ENCODE data around the gene DDI2. TPM values are rescaled to one million over a fixed set of nuclear protein-coding genes. Genes with fewer than 3 reads are reported as not detected.

DDI2 gene
- total and polyA plus RNA-seq, 2 donors (not counting 3 experiments of a cell fraction or from before 2014, with no cell fraction given) = 5.4 to 35.2 TPM

- DNase-seq (ENCODE audit: low read depth, low spot score) (no peak), FAIRE-seq (no peak)
- Histone ChIP-seq H3K79me2 (ENCODE audit: control insufficient read depth, insufficient read depth, low read length) (no peaks in the 10 kb centered on the region), H3K9me1 (replicated peaks; ENCODE audit: control insufficient read depth, extremely low read depth, insufficient read depth, low read length) (no peaks in the 10 kb centered on the region), H3K9me3 (replicated peaks; ENCODE audit: control insufficient read depth, insufficient read depth, low read length) (no peaks in the 10 kb centered on the region), H4K20me1 (replicated peaks; ENCODE audit: control insufficient read depth, extremely low read depth, insufficient read depth, low read length) (no peaks in the 10 kb centered on the region), H3K9ac (replicated peaks; ENCODE audit: extremely low read depth, insufficient read depth, low read length) (no peak overlapping the region), H3K27me3 (ENCODE audit: control insufficient read depth in 2 of 2, insufficient read depth in 2 of 2, low read length in 2 of 2) (no peaks in the 10 kb centered on the region), H3K27ac (ENCODE audit: insufficient read depth, low read depth, low read length) (no peak overlapping the region), H3K36me3 (ENCODE audit: control insufficient read depth in 2 of 2, extremely low read depth in 1 of 2, insufficient read depth in 2 of 2, low read length in 2 of 2) (no peaks in the 10 kb centered on the region), H3K4me3 (replicated peaks in 1 of 3; ENCODE audit: insufficient read depth in 1 of 3, low read depth in 1 of 3, low read length in 3 of 3) (no peak overlapping the region), H3K4me1 (ENCODE audit: control insufficient read depth, extremely low read depth, insufficient read depth, low read length) (no peaks in the 10 kb centered on the region), H2AFZ (ENCODE audit: low read depth, low read length) (no peak overlapping the region), H3K4me2 (ENCODE audit: insufficient read depth, low read length) (no peak overlapping the region)
- CTCF ChIA-PET = interaction anchor here (0.8 to 1.5 kb wide), 4 partner anchors 9 to 17 kb away, joined by 3 to 5 read pairs (median 3); no protein-coding TSS in a partner anchor
- POLR2A ChIA-PET = no interaction called here
- TF ChIP-seq MYC (IDR thresholded peaks at IDR 0.05; ENCODE audit: low read depth, low read length) (no peak), MAX (IDR thresholded peaks at IDR 0.05; ENCODE audit: insufficient read depth, insufficient read length) (no peak), FOS (IDR thresholded peaks at IDR 0.05; ENCODE audit: borderline replicate concordance, insufficient read depth, low read length) (no peak), JUN (IDR thresholded peaks at IDR 0.05; ENCODE audit: borderline replicate concordance, insufficient read depth, insufficient read length, low read depth) (no peak), GATA2 (IDR thresholded peaks at IDR 0.05; ENCODE audit: insufficient read depth, insufficient read length, low read depth, low read length) (no peak), POLR2AphosphoS5 (IDR thresholded peaks at IDR 0.05; ENCODE audit: insufficient read depth, low read depth, low read length) (no peak), EZH2 (IDR thresholded peaks at IDR 0.05; ENCODE audit: borderline replicate concordance, low read depth, low read length, severe bottlenecking) (no peak), POLR2A (IDR thresholded peaks at IDR 0.05; ENCODE audit: low read depth, low read length) (no peak), CTCF (IDR thresholded peaks at IDR 0.05; ENCODE audit: extremely low read depth in 1 of 2, insufficient read depth in 1 of 2, low read depth in 1 of 2, low read length in 2 of 2) (no peak)
- intact Hi-C loops (cut with micrococcal nuclease) (no loop called here), dilution Hi-C loops (cut with MboI; ENCODE audit: extremely low pct_ligation_motif_present, low sequenced_read_pairs) (no loop called here)
- BruUV-seq (replicated peaks) = no TSS peak
Measured at GRCh38 chr1:15578921-15579682, 38.2 kb upstream of the DDI2 start.
